SU-DHL-6 (cell line): ENCODE data around the gene DNAJB1.

Experiments
- H2AFZ ChIP-seq: fragments of 200-600 bp; sonication (generic); 2 replicates; pipeline ENCODE4 v1.6.1; 2014; ENCODE audit warnings: low read depth, mild to moderate bottlenecking, moderate library complexity, mixed read lengths, antibody characterized with exemption, low read length; ENCODE audit not compliant: severe bottlenecking
- H3F3A ChIP-seq: fragments of 200-600 bp; shearing (Covaris generic); 2 replicates; pipeline ENCODE4 v1.6.0; 2016; ENCODE audit warnings: antibody characterized with exemption, mild to moderate bottlenecking; ENCODE audit not compliant: insufficient read depth
- H3K27ac ChIP-seq: fragments of 200-600 bp; sonication (generic); 2 replicates; pipeline ENCODE4 v1.5.1; 2016; ENCODE audit warnings: low read depth, mild to moderate bottlenecking, low read length, moderate library complexity, mixed read lengths
- H3K27me3 ChIP-seq: fragments of 200-600 bp; sonication (generic), shearing (Covaris generic); 2 replicates; pipeline ENCODE4 v1.6.0; 2014; ENCODE audit warnings: mild to moderate bottlenecking, low read length
- H3K36me3 ChIP-seq: fragments of 200-600 bp; sonication (generic); 2 replicates; pipeline ENCODE4 v1.6.1; 2014; ENCODE audit warnings: mild to moderate bottlenecking, low read length, mixed read lengths
- H3K4me2 ChIP-seq: fragments of 300-600, 200-600 bp; shearing (Covaris generic), sonication (generic); 2 replicates; pipeline ENCODE4 v1.6.0; 2014; ENCODE audit warnings: low read length, low read depth, mild to moderate bottlenecking; ENCODE audit not compliant: poor library complexity, severe bottlenecking
- H3K4me3 ChIP-seq: fragments of 200-600 bp; sonication (generic); 2 replicates; pipeline ENCODE4 v1.5.1; 2014; ENCODE audit warnings: antibody characterized with exemption, low read length, mild to moderate bottlenecking, mixed read lengths; ENCODE audit not compliant: insufficient read depth, poor library complexity, severe bottlenecking
- H3K79me2 ChIP-seq: fragments of 200-600 bp; sonication (generic); 2 replicates; pipeline ENCODE4 v1.6.1; 2014; ENCODE audit warnings: mild to moderate bottlenecking, low read length, moderate library complexity; ENCODE audit not compliant: insufficient read depth
- H3K9ac ChIP-seq: fragments of 200-600 bp; sonication (generic); 2 replicates; pipeline ENCODE4 v1.7.0; 2014; ENCODE audit warnings: mild to moderate bottlenecking, low read length
- H3K9me2 ChIP-seq: fragments of 200-600 bp; sonication (generic); replicated peaks from 2 replicates; pipeline ENCODE4 v1.6.1; 2014; ENCODE audit warnings: low read length; ENCODE audit not compliant: insufficient read depth
- H3K9me3 ChIP-seq: fragments of 200-600 bp; sonication (generic); 2 replicates; pipeline ENCODE4 v1.6.1; 2014; ENCODE audit warnings: low read length, mixed read lengths; ENCODE audit not compliant: insufficient read depth
- H4K20me1 ChIP-seq: fragments of 200-600 bp; sonication (generic); 2 replicates; pipeline ENCODE4 v1.6.1; 2014; ENCODE audit warnings: low read depth, mild to moderate bottlenecking, antibody characterized with exemption, low read length, moderate library complexity, mixed read lengths
- EZH2phosphoT487 ChIP-seq: fragments of 200-600 bp; sonication (generic), shearing (Covaris generic); conservative IDR thresholded peaks from 2 replicates; pipeline ENCODE4 v1.6.1; 2018; ENCODE audit warnings: mild to moderate bottlenecking, antibody characterized with exemption, low read length, moderate library complexity, mixed read lengths
- TF ChIP-seq, protein P1 (sequence below): fragments of 200-600 bp; sonication (generic); IDR thresholded peaks from one replicate; pipeline ENCODE4 v1.5.1; 2017; ENCODE audit warnings: antibody characterized with exemption, mild to moderate bottlenecking, low read length, moderate library complexity; ENCODE audit not compliant: insufficient read depth, poor library complexity, severe bottlenecking

DNAJB1 gene

DNA sequence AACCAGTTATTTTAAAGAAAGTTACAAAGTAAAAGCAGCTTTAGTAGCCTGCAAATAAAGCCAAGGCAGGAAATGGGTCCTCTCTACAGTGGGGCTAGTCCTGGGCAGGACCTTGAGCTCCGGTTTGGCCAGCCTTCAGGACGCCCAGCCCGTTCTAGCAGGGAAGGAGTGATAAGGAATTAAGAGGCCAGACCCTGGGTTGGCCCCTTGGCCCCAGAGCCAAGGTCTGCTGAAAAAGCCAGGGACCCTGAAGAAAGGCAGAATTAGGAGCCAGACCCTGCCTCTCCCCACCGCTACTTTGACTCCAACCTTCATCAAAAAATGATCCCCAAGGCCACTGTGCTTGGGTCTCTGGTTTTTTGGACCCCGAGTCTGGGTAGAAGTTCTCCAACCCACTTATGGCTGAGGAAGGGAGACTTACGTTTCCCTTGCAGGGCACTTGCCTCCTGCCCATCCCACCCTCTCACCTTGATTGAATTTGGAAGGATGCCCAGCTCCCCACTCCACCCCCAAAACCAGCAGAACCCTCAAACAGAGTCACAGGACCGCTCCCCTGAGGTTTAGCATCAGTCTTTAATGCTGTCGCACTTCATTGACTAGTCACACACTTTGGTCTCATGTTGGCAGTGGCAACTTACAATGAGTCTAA, 3.9 kb downstream of the DNAJB1 start:
- Histone ChIP-seq H3K9me2 (no peaks in the 10 kb centered on the region), H3K36me3 (no peaks in the 10 kb centered on the region), H3K27me3 (no peaks in the 10 kb centered on the region), H3K79me2 (peaks cover 24% of the 10 kb centered on the region), H2AFZ (no peak overlapping the region), H3K9ac (no peak overlapping the region), H3K27ac (no peak overlapping the region), H3K9me3 (no peaks in the 10 kb centered on the region), H4K20me1 (0 out of 2 replicates have a peak, but pooled peaks cover 6% of the 10 kb centered on the region), H3F3A (peaks cover 19% of the 10 kb centered on the region; the same call in 1 of the 2 replicates), H3K4me2 (no peak overlapping the region), H3K4me3 (no peak overlapping the region)
- no peak for TF ChIP-seq EZH2phosphoT487
- TF ChIP-seq, protein P1, sequence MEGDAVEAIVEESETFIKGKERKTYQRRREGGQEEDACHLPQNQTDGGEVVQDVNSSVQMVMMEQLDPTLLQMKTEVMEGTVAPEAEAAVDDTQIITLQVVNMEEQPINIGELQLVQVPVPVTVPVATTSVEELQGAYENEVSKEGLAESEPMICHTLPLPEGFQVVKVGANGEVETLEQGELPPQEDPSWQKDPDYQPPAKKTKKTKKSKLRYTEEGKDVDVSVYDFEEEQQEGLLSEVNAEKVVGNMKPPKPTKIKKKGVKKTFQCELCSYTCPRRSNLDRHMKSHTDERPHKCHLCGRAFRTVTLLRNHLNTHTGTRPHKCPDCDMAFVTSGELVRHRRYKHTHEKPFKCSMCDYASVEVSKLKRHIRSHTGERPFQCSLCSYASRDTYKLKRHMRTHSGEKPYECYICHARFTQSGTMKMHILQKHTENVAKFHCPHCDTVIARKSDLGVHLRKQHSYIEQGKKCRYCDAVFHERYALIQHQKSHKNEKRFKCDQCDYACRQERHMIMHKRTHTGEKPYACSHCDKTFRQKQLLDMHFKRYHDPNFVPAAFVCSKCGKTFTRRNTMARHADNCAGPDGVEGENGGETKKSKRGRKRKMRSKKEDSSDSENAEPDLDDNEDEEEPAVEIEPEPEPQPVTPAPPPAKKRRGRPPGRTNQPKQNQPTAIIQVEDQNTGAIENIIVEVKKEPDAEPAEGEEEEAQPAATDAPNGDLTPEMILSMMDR = no peak

DNA sequence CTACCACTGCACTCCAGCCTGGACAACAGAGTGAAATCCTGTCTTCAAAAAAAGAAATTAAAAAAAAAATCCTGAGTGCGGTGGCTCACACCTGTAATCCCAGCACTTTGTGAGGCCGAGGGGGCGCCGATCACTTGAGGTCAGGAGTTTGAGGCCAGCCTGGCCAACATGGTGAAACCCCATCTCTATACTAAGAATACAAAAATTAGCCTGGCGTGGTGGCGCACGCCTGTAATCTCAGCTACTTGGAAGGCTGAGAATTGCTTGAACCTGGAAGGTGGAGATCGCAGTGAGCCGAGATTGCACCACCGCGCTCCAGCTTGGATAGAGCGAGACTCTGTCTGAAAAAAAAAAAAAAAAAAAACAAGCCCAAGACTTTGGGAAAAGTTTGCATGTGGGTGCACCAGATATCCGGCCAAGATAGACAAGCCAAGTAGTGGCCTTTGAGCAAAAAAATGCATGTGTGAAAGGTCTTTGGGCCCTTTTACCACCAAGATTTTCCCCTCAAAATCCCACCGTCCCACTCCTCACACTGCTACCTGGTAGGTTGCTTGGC, 5.7 kb downstream of the DNAJB1 start:
- no peak overlapping the region for H3K27ac ChIP-seq
- H3K9ac ChIP-seq = no peak overlapping the region
- no peaks in the 10 kb centered on the region for H3K36me3 ChIP-seq
- peaks cover 15% of the 10 kb centered on the region; the same call in 1 of the 2 replicates for H3F3A ChIP-seq
- TF ChIP-seq, protein P1 = no peak
- TF ChIP-seq EZH2phosphoT487 = no peak
- no peaks in the 10 kb centered on the region for H3K27me3 ChIP-seq
- H3K9me3 ChIP-seq = no peaks in the 10 kb centered on the region
- 0 out of 2 replicates have a peak, but pooled peaks cover 6% of the 10 kb centered on the region for H4K20me1 ChIP-seq
- no peak overlapping the region for H3K4me2 ChIP-seq
- no peak overlapping the region for H2AFZ ChIP-seq
- peaks cover 18% of the 10 kb centered on the region for H3K79me2 ChIP-seq
- no peaks in the 10 kb centered on the region for H3K9me2 ChIP-seq
- H3K4me3 ChIP-seq = no peak overlapping the region

DNA sequence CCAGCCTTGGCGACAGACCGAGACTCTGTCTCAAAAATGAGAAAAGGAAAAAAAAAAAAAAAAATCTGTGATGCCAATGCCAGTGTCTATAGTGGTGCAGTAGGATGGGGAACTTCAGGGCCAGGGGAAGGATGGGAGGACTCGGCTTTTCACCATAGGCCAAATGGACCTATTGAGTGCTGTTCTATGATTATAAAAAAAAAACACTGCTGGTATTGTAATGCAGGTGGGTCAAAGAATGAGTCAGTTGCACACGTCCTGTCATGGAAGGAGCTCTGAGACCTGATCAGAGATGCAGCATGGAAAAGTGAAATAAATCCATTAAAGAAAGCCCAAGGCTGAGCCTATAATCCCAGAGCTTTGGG, 7.0 kb downstream of the DNAJB1 start:
- no peaks in the 10 kb centered on the region for H4K20me1 ChIP-seq
- no peak overlapping the region for H3K4me3 ChIP-seq
- peaks cover 10% of the 10 kb centered on the region; the same call in 1 of the 2 replicates for H3F3A ChIP-seq
- H3K9me2 ChIP-seq = no peaks in the 10 kb centered on the region
- H3K27ac ChIP-seq = no peak overlapping the region
- H2AFZ ChIP-seq = no peak overlapping the region
- no peak overlapping the region for H3K9ac ChIP-seq
- H3K4me2 ChIP-seq = no peak overlapping the region
- H3K36me3 ChIP-seq = no peaks in the 10 kb centered on the region
- TF ChIP-seq EZH2phosphoT487 = no peak
- TF ChIP-seq, protein P1 = no peak
- H3K79me2 ChIP-seq = peaks cover 6% of the 10 kb centered on the region; the same call in 1 of the 2 replicates
- no peaks in the 10 kb centered on the region for H3K27me3 ChIP-seq
- no peaks in the 10 kb centered on the region for H3K9me3 ChIP-seq
